Measurements from ENCODE around the gene PRDX6.

PRDX6 gene

DNA sequence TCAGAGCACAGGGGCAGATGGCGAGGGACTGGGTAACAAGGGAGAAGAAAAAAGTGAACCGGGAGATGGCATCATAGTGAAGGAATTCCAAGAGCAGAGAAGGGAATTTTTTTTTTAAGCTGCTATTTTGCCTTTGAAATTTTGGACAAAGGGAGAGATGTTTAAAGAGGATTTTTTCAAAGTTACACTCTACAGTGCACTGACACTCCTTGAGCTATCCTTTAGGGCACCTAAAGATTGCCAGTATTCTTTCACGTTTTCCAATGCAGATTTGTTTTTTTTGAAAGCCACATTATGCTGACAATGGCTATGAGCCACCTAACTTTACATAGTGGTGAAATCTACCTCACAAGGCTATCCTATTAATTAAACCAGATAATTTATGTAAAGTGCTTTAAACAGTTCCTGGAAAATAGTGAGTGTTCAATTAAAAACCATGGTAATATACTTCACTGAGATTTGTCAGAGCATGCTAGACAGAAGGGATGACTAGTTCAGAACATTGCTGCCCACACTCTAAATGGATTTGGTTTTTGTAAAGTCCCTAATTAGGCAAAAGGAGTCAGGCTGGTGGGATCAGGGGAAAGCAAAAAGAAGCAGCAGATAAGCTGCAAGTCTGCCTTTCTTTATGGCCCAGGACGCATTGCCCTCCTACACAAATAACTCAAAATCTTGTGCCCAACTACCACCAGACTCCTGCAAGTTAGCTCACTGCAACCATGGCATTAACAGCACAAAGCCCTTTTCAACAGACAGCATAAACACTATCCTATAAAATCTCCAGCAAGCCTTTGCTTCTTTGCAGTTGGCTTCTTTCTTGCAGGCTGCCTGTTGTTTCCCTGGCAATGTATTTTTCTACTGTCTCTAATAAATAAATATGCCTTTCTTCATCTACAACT, 53.9 kb downstream of the PRDX6 start:
- H3K36me3 Mint-ChIP-seq (ENCODE audit: low read depth), result no peaks in the 10 kb centered on the region
- H3K9me3 Mint-ChIP-seq, result no peaks in the 10 kb centered on the region
- no peak overlapping the region for H3K4me3 Mint-ChIP-seq
- H3K27ac Mint-ChIP-seq, result no peak overlapping the region
- no peaks in the 10 kb centered on the region for H3K4me1 Mint-ChIP-seq
- H3K27me3 Mint-ChIP-seq (ENCODE audit: low read depth, poor library complexity), result peaks cover 3% of the 10 kb centered on the region
- DNase-seq, result no peak
- TF ChIP-seq, protein P1, sequence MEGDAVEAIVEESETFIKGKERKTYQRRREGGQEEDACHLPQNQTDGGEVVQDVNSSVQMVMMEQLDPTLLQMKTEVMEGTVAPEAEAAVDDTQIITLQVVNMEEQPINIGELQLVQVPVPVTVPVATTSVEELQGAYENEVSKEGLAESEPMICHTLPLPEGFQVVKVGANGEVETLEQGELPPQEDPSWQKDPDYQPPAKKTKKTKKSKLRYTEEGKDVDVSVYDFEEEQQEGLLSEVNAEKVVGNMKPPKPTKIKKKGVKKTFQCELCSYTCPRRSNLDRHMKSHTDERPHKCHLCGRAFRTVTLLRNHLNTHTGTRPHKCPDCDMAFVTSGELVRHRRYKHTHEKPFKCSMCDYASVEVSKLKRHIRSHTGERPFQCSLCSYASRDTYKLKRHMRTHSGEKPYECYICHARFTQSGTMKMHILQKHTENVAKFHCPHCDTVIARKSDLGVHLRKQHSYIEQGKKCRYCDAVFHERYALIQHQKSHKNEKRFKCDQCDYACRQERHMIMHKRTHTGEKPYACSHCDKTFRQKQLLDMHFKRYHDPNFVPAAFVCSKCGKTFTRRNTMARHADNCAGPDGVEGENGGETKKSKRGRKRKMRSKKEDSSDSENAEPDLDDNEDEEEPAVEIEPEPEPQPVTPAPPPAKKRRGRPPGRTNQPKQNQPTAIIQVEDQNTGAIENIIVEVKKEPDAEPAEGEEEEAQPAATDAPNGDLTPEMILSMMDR (IDR thresholded peaks at IDR 0.05), result no peak

DNA sequence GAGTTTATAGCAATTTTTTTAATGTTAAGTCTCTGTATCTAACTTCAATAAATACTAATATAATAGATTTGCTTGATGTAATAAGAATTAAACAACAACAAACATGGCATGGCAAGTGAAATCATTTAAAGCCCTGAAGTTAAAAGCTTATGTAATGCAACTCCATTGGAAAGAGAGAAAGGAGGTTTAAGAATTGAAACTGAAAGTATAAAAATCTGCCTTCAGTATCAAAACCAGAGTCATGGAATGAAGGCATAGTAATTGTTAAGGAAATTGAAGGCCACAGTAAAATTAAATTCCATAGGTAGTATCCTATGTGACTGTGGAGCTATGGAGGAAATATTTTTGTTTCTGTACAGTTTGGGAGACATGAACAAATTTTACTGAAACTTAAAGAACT, 55.1 kb downstream of the PRDX6 start:
- DNase-seq, result no peak
- no peak overlapping the region for H3K27ac Mint-ChIP-seq
- no peaks in the 10 kb centered on the region for H3K4me1 Mint-ChIP-seq
- H3K4me3 Mint-ChIP-seq, result no peak overlapping the region
- TF ChIP-seq, protein P1 (IDR thresholded peaks at IDR 0.05), result no peak
- H3K9me3 Mint-ChIP-seq, result no peaks in the 10 kb centered on the region
- no peaks in the 10 kb centered on the region for H3K36me3 Mint-ChIP-seq (ENCODE audit: low read depth)
- H3K27me3 Mint-ChIP-seq (ENCODE audit: low read depth, poor library complexity), result peaks cover 3% of the 10 kb centered on the region

DNA sequence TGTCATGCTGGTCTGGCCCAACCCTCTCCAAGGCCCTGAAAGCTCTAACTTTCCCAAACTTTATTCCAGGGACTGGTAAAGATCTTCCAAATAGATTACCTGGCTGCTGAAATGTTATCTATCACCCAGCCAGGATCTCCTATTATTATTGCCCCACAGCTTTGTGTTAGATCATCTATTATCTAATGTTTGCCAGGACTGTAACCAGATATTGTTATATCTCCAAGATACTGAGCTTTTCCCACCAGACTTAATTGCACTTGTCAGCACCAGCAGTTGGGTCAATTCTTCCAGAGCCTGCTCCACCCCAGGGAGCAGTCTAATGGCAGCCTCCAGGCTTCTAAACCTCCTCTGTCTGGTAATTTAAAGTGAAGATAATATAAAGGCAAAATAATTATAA, 59.1 kb downstream of the PRDX6 start:
- no peak for DNase-seq
- no peak overlapping the region for H3K4me3 Mint-ChIP-seq
- H3K27ac Mint-ChIP-seq, result no peak overlapping the region
- TF ChIP-seq, protein P1 (IDR thresholded peaks at IDR 0.05), result no peak
- no peaks in the 10 kb centered on the region for H3K36me3 Mint-ChIP-seq (ENCODE audit: low read depth)
- H3K27me3 Mint-ChIP-seq (ENCODE audit: low read depth, poor library complexity), result no peaks in the 10 kb centered on the region
- no peaks in the 10 kb centered on the region for H3K9me3 Mint-ChIP-seq
- no peaks in the 10 kb centered on the region for H3K4me1 Mint-ChIP-seq

All from nephron progenitor cell (in vitro differentiated cells).